ENCODE data around the gene TBX4. TPM values are rescaled to one million over a fixed set of nuclear protein-coding genes. Genes with fewer than 3 reads are reported as not detected.

The TBX4 gene
- polyA plus RNA-seq, 2 donors = 0.01 TPM; not detected in 1

DNA sequence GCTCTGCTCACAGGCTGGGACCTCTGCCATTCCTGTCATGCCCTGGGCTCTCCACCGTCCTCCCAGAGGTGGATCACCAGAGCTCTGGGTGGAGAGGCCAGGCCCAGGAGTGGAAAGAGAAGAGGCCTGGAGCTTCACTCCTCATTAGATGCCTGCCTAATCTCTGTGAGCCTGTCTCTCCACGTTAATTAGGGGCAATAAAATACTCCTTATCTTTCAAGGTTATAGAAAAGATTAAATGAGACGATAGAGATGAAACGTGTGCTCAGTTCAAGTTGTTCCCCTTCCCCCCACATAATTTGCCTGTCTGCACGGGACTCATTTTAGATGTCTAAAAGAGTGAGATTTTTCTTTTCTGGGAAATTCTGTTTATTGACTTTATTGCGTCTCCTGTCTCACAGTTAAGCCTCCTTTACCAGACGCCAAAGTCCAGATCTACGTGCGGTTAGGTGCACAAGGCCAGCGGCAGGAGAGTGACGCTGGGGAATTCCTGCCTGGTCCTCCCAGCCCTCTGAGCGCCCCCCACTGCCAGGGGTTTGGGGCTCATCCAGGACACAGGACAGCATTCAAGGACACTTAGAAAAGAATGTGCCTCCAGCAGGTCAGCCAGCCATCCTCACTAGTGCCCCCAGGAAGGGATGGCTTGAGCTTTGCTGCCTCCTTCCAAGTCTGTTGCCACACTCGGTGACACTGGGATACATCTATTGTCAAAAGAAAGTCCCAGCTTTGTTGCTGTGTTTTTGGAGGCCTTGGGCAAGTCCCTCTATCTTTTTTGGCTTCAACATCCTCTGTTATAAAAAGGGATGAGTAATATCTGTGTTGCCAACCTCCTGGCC is 42.3 kb downstream of the TBX4 start:
- Histone ChIP-seq H3K36me3 (ENCODE audit: control insufficient read depth in 2 of 2, insufficient read depth in 2 of 2, low read length in 1 of 2) (no peaks in the 10 kb centered on the region), H3K27me3 (ENCODE audit: control insufficient read depth in 1 of 2, insufficient read depth in 2 of 2, low read length in 2 of 2) (peaks cover 0 to 2% of the 10 kb centered on the region in 2 donors), H3K4me3 (ENCODE audit: low read depth in 1 of 2, low read length in 2 of 2) (no peak overlapping the region), H3K27ac (ENCODE audit: low read depth in 2 of 2, low read length in 1 of 2) (no peak overlapping the region), H3K9me3 (ENCODE audit: control insufficient read depth in 2 of 2, insufficient read depth in 1 of 2, low read depth in 1 of 2, low read length in 1 of 2) (no peaks in the 10 kb centered on the region), H3K4me1 (ENCODE audit: control insufficient read depth in 2 of 2, insufficient read depth in 2 of 2, low read length in 1 of 2) (peaks cover 5 to 8% of the 10 kb centered on the region in 2 donors)
- WGBS, 2 donors = 61 to 77% methylated on average over 13 of the region's 13 CpGs

DNA sequence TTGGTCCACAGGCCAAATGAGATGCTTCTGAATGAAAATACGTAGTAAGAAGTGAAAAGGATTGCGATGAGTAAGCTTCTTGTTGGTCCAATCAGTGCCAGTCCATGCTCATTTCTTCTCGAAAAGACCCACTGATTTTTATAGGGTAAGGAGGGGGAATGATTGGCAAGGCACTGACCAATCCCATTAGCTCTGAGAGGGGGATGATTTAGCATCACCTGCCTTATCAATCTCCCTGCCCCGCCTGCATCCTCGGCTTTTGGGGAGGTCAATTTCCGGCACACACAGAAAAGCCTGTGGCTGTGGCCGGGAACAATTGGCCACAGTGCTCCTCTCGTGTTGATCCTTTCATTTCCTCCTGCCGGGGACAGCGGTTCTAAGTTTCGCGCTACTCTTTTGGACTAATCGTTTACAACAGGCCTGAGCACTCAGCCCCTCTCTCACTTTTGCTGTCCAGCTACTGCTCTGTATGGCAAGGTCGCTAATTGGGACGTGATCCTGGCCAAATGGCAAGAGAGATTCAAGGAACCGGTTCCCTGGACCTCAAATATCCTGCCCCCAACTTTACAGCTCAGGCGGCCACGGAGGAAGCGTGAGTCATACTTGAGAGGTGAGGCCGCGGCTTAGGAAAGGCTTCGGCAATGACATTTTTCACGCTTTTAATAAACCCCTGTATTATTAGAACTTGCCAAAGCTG is 43.1 kb downstream of the TBX4 start:
- Histone ChIP-seq H3K27me3 (ENCODE audit: control insufficient read depth in 1 of 2, insufficient read depth in 2 of 2, low read length in 2 of 2) (peaks cover 0 to 2% of the 10 kb centered on the region in 2 donors), H3K4me3 (ENCODE audit: low read depth in 1 of 2, low read length in 2 of 2) (no peak overlapping the region), H3K27ac (ENCODE audit: low read depth in 2 of 2, low read length in 1 of 2) (no peak overlapping the region), H3K36me3 (ENCODE audit: control insufficient read depth in 2 of 2, insufficient read depth in 2 of 2, low read length in 1 of 2) (no peaks in the 10 kb centered on the region), H3K9me3 (ENCODE audit: control insufficient read depth in 2 of 2, insufficient read depth in 1 of 2, low read depth in 1 of 2, low read length in 1 of 2) (no peaks in the 10 kb centered on the region), H3K4me1 (ENCODE audit: control insufficient read depth in 2 of 2, insufficient read depth in 2 of 2, low read length in 1 of 2) (peaks cover 1 to 3% of the 10 kb centered on the region in 2 donors)
- WGBS, 2 donors = 61 to 64% methylated on average over 23 of the region's 23 CpGs

DNA sequence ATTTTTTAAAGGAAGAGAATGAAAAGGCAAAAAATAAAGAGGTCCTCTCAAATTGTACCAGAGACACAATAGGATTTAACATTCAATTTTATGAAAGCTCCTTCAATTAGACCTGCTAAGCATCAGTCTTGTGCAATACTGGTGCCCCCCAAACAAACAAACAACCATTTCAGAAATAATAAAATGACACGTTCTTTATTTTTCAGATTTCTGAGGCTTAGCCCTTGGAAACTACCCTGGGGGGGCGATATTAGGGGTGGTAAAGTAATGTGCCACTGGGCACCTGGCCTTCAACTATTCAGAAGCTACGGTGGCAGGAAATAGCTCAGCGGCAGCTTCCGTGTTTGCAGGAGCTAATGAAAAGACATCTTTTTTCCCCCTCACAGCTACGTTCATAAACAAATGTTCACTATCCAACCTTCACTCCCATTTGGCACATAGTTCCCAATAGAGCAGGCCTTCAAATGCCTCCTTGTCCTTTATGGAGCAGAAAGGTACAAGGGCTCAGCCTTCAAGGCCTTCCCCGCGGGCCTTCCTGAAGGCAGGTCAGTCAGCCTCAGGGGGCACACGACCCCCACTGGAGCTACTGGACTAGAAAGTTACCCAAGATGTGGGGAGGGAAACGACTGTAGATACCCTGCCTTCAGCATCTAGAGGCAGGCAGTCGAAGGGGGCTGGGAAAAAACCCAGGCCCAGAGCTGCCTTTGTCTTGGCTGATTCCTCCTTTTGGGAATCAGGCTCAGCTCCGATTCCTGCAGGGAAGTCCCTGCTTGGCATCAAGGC is 44.1 kb downstream of the TBX4 start:
- 76 to 79% methylated on average over 12 of the region's 12 CpGs for WGBS, 2 donors
- no peaks in the 10 kb centered on the region for H3K36me3 ChIP-seq (ENCODE audit: control insufficient read depth in 2 of 2, insufficient read depth in 2 of 2, low read length in 1 of 2)
- H3K4me1 ChIP-seq (ENCODE audit: control insufficient read depth in 2 of 2, insufficient read depth in 2 of 2, low read length in 1 of 2) = peaks cover 0 to 3% of the 10 kb centered on the region in 2 donors
- H3K4me3 ChIP-seq (ENCODE audit: low read depth in 1 of 2, low read length in 2 of 2) = no peak overlapping the region
- peaks cover 0 to 2% of the 10 kb centered on the region in 2 donors for H3K27me3 ChIP-seq (ENCODE audit: control insufficient read depth in 1 of 2, insufficient read depth in 2 of 2, low read length in 2 of 2)
- no peak overlapping the region for H3K27ac ChIP-seq (ENCODE audit: low read depth in 2 of 2, low read length in 1 of 2)
- H3K9me3 ChIP-seq (ENCODE audit: control insufficient read depth in 2 of 2, insufficient read depth in 1 of 2, low read depth in 1 of 2, low read length in 1 of 2) = no peaks in the 10 kb centered on the region

DNA sequence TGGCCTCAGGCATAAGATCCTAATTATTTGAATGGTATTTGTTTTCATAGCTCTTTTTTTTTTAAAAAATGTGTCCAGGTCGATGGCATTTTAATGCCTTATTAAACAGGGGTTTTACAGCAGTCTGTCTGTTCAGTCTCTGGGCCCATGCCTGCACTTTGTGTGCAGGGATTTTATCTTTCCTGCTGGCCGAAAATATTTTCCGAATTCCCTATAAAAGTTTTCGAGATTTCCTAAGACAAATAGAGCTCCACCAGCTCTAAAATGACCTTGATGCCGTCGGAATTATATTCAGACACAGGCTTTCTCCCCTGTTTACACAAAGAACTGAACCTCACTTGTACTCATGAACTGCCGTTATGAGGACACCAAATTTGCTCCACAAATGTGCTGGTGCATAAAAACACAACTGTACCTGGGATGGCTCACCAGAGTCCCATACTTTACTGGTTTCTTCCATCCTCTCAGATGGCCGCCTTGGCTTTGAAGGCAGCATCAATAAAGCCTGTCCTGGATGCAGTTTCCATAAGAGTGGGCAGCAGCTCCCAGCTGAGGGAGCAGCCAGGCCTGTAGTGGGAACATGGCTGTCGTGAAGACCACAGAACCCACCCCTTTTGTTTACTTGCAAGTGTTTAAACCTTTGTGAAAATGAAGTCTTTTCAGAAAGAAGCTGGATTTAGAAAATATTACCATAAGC is 44.9 kb downstream of the TBX4 start:
- 77 to 80% methylated on average over 9 of the region's 9 CpGs for WGBS, 2 donors
- H3K27ac ChIP-seq (ENCODE audit: low read depth in 2 of 2, low read length in 1 of 2) = no peak overlapping the region
- H3K4me3 ChIP-seq (ENCODE audit: low read depth in 1 of 2, low read length in 2 of 2) = no peak overlapping the region
- peaks cover 0 to 2% of the 10 kb centered on the region in 2 donors for H3K27me3 ChIP-seq (ENCODE audit: control insufficient read depth in 1 of 2, insufficient read depth in 2 of 2, low read length in 2 of 2)
- peaks cover 0 to 3% of the 10 kb centered on the region in 2 donors for H3K4me1 ChIP-seq (ENCODE audit: control insufficient read depth in 2 of 2, insufficient read depth in 2 of 2, low read length in 1 of 2)
- H3K36me3 ChIP-seq (ENCODE audit: control insufficient read depth in 2 of 2, insufficient read depth in 2 of 2, low read length in 1 of 2) = no peaks in the 10 kb centered on the region
- no peaks in the 10 kb centered on the region for H3K9me3 ChIP-seq (ENCODE audit: control insufficient read depth in 2 of 2, insufficient read depth in 1 of 2, low read depth in 1 of 2, low read length in 1 of 2)

DNA sequence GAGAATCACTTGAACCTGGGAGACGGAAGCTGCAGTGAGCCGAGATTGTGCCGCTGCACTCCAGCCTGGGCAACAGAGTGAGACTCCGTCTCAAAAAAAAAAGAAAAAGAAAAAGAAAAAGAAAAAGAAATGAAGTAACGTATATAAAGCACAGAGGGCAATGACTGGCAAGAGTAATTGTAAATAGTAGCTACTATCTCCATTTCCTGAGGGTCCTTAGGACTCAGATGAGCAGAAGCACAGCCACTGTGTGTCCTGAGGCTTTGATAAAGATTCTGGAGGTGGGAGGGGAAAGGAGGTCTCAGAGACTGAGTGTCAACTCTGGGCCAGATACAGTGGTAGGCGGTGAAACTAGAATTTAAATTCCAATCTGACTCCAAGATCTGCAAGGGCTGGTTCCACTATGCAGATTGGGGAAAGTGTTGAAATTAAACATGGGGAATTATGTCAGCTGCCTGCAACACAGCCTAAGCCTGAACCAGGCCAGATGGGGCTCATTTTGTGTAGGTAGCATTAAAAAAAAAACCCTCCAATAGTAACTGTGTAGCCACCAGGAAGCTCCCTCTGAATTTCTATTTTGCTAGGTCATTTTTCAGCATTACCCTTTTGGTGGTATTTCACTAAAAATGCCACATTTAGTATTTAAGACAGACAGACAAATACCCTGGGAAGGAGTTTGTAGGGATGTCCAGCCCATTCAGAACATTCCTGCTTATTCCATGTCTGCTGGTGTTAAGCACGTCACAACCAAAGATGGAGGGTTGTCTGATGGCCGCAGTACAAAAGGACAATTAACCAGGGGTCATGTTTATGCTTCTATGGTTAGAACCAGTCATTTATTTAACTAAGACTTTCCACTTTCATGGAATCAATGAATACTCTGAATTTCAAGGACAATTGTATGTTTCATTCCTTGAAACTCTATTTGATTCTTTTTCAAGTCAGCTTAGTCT is 46.1 kb downstream of the TBX4 start:
- WGBS, 2 donors = 92 to 95% methylated on average over 8 of the region's 8 CpGs
- Histone ChIP-seq H3K27me3 (ENCODE audit: control insufficient read depth in 1 of 2, insufficient read depth in 2 of 2, low read length in 2 of 2) (peaks cover 0 to 2% of the 10 kb centered on the region in 2 donors), H3K36me3 (ENCODE audit: control insufficient read depth in 2 of 2, insufficient read depth in 2 of 2, low read length in 1 of 2) (no peaks in the 10 kb centered on the region), H3K9me3 (ENCODE audit: control insufficient read depth in 2 of 2, insufficient read depth in 1 of 2, low read depth in 1 of 2, low read length in 1 of 2) (no peaks in the 10 kb centered on the region), H3K27ac (ENCODE audit: low read depth in 2 of 2, low read length in 1 of 2) (no peak overlapping the region), H3K4me1 (ENCODE audit: control insufficient read depth in 2 of 2, insufficient read depth in 2 of 2, low read length in 1 of 2) (peaks cover 0 to 3% of the 10 kb centered on the region in 2 donors), H3K4me3 (ENCODE audit: low read depth in 1 of 2, low read length in 2 of 2) (no peak overlapping the region)

DNA sequence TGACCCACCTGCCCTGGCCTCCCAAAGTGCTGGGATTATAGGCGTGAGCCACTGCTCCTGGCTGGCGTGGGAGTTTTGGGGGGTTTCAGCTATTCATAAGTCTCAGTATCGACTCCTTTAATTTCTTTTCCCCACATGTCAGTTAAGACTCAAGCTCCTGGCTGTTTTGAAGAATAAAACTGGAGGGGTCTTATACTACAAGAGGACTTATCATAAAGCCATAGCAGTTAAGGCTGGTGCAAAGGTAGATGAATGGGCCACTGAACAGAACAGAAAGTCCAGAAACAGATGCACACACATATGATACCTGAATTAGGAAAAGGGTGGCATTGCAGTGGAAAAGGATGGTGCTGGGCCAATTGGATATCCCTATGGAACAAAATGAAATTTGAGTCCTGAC is 47.4 kb downstream of the TBX4 start:
- Histone ChIP-seq H3K27ac (ENCODE audit: low read depth in 2 of 2, low read length in 1 of 2) (no peak overlapping the region), H3K27me3 (ENCODE audit: control insufficient read depth in 1 of 2, insufficient read depth in 2 of 2, low read length in 2 of 2) (peaks cover 0 to 2% of the 10 kb centered on the region in 2 donors), H3K4me3 (ENCODE audit: low read depth in 1 of 2, low read length in 2 of 2) (no peak overlapping the region), H3K9me3 (ENCODE audit: control insufficient read depth in 2 of 2, insufficient read depth in 1 of 2, low read depth in 1 of 2, low read length in 1 of 2) (no peaks in the 10 kb centered on the region), H3K4me1 (ENCODE audit: control insufficient read depth in 2 of 2, insufficient read depth in 2 of 2, low read length in 1 of 2) (peaks cover 0 to 3% of the 10 kb centered on the region in 2 donors), H3K36me3 (ENCODE audit: control insufficient read depth in 2 of 2, insufficient read depth in 2 of 2, low read length in 1 of 2) (no peaks in the 10 kb centered on the region)
- 95 to 96% methylated on average over 3 of the region's 3 CpGs for WGBS, 2 donors

DNA sequence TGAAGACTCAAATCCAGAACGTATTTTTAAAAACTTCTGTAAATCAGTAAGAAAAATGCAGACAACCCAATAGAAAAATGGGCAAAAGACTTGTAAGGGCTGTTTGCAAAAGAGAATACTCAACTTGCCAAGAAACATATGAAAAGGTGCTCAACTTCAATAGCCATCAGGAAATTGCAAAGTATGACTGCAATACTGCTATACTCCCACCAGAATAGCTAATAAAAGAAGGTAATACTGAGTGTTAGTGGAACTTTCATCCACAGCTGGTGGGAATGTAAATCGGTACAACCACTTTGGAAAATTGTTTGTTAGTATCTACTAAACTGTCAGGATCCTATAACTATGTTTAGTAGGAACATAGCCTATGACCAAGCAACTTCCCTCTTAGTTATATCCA is 48.1 kb downstream of the TBX4 start:
- Histone ChIP-seq H3K36me3 (ENCODE audit: control insufficient read depth in 2 of 2, insufficient read depth in 2 of 2, low read length in 1 of 2) (no peaks in the 10 kb centered on the region), H3K4me3 (ENCODE audit: low read depth in 1 of 2, low read length in 2 of 2) (no peak overlapping the region), H3K4me1 (ENCODE audit: control insufficient read depth in 2 of 2, insufficient read depth in 2 of 2, low read length in 1 of 2) (peaks cover 0 to 3% of the 10 kb centered on the region in 2 donors), H3K9me3 (ENCODE audit: control insufficient read depth in 2 of 2, insufficient read depth in 1 of 2, low read depth in 1 of 2, low read length in 1 of 2) (no peaks in the 10 kb centered on the region), H3K27me3 (ENCODE audit: control insufficient read depth in 1 of 2, insufficient read depth in 2 of 2, low read length in 2 of 2) (peaks cover 0 to 2% of the 10 kb centered on the region in 2 donors), H3K27ac (ENCODE audit: low read depth in 2 of 2, low read length in 1 of 2) (no peak overlapping the region)
- WGBS, 2 donors = 90 to 92% methylated on average over 2 of the region's 2 CpGs

DNA sequence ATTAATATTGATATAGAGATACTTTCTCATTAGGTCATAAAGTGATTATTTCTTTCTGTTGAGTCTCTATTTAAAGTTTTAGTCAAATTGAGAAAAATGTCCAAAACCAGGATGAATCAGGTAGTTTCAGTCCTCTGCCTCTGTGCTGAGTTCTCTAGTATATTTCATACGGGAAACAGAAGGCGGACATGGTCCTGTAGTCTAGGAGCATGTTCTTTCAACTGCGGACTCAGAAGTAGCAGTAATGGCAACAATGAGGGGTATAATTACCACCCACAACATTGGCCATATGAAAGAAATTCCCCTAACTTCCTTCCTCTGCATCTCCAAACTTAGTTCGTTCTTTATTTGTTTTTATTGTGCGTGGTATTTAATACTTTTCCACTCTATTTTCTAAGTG is 50.1 kb downstream of the TBX4 start:
- 80 to 89% methylated on average over 5 of the region's 5 CpGs for WGBS, 2 donors
- H3K4me3 ChIP-seq (ENCODE audit: low read depth in 1 of 2, low read length in 2 of 2) = no peak overlapping the region
- no peak overlapping the region for H3K27ac ChIP-seq (ENCODE audit: low read depth in 2 of 2, low read length in 1 of 2)
- no peaks in the 10 kb centered on the region for H3K4me1 ChIP-seq (ENCODE audit: control insufficient read depth in 2 of 2, insufficient read depth in 2 of 2, low read length in 1 of 2)
- H3K9me3 ChIP-seq (ENCODE audit: control insufficient read depth in 2 of 2, insufficient read depth in 1 of 2, low read depth in 1 of 2, low read length in 1 of 2) = no peaks in the 10 kb centered on the region
- peaks cover 0 to 1% of the 10 kb centered on the region in 2 donors for H3K27me3 ChIP-seq (ENCODE audit: control insufficient read depth in 1 of 2, insufficient read depth in 2 of 2, low read length in 2 of 2)
- H3K36me3 ChIP-seq (ENCODE audit: control insufficient read depth in 2 of 2, insufficient read depth in 2 of 2, low read length in 1 of 2) = no peaks in the 10 kb centered on the region

All from esophagus (tissue), 2 donors.